Mammary epithelial cell (primary cell): ENCODE measurements around the gene SIGLEC7.

ENCODE experiments used
- CTCF ChIP-seq, 2 donors: IDR thresholded peaks in 1 of 2; conservative IDR thresholded peaks in 1 of 2; 2 replicates each; pipeline ENCODE4 v1.5.1; 2011 to 2012; ENCODE audit warnings: inconsistent platforms in 2 of 2, low read length in 2 of 2, mild to moderate bottlenecking in 2 of 2, control low read depth in 1 of 2, low read depth in 1 of 2; ENCODE audit not compliant: insufficient read depth in 1 of 2; ENCODE audit errors: extremely low read depth in 1 of 2
- EZH2 ChIP-seq: IDR thresholded peaks from 2 replicates; pipeline ENCODE4 v1.6.1; 2012; ENCODE audit warnings: low read length, inconsistent platforms, borderline replicate concordance

- TF ChIP-seq CTCF (conservative IDR thresholded peaks at IDR 0.05 in 1 of 2, IDR thresholded peaks at IDR 0.05 in 1 of 2; ENCODE audit: extremely low read depth in 1 of 2, insufficient read depth in 1 of 2, low read depth in 1 of 2, low read length in 2 of 2) = no peak
- no peak for TF ChIP-seq EZH2
Observed at GRCh38 chr19:51124729-51125128, 17.4 kb upstream of the SIGLEC7 start, which contains the start of gene SIGLEC9.
